Muscle layer of colon (tissue), 2 donors: ENCODE results near the gene PSMD8.

Source experiments
- H3K27ac ChIP-seq: one replicate; pipeline ENCODE4 v1.7.0; 2013; ENCODE audit warnings: low read depth, mild to moderate bottlenecking, low read length, moderate library complexity
- H3K27me3 ChIP-seq, 2 donors: one replicate each; pipeline ENCODE4 v1.7.0; 2013; ENCODE audit warnings: low read length in 2 of 2, mild to moderate bottlenecking in 2 of 2; ENCODE audit not compliant: insufficient read depth in 2 of 2, control insufficient read depth in 1 of 2
- H3K36me3 ChIP-seq: one replicate; pipeline ENCODE4 v1.7.0; 2013; ENCODE audit warnings: mild to moderate bottlenecking, low read length; ENCODE audit not compliant: insufficient read depth
- H3K4me1 ChIP-seq: one replicate; pipeline ENCODE4 v1.7.0; 2013; ENCODE audit warnings: mild to moderate bottlenecking, low read length; ENCODE audit not compliant: insufficient read depth
- H3K4me3 ChIP-seq, 2 donors: one replicate each; pipeline ENCODE4 v1.7.0; 2013; ENCODE audit warnings: low read length in 2 of 2, low read depth in 1 of 2, mild to moderate bottlenecking in 1 of 2, moderate library complexity in 1 of 2
- H3K9ac ChIP-seq: one replicate; pipeline ENCODE4 v1.7.0; 2013; ENCODE audit warnings: low read length
- H3K9me3 ChIP-seq: one replicate; pipeline ENCODE4 v1.7.0; 2013; ENCODE audit warnings: mild to moderate bottlenecking, low read length
- donor health status: abdominal sarcoma.
- donor health status: Adenocarcinoma of cecum.

PSMD8 gene

DNA sequence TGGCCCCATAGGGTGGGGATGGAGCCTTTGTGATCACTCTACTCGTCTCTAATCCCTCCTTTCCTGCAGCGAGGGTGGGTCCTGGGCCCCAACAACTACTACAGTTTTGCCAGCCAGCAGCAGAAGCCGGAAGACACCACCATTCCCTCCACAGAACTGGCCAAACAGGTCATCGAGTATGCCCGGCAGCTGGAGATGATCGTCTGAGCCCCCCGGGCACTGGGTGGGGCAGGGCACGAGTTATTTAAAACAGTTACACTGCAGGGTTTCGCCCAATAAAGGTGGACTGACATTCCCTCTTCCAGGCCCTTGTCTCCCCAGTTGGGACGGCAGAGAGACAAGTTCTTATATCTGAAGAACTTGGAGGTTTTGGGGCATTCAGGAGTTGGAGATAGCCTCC is 8.8 kb downstream of the PSMD8 start:
- no peak overlapping the region for H3K4me3 ChIP-seq
- H3K4me1 ChIP-seq: peaks cover 9% of the 10 kb centered on the region
- peaks cover 15 to 54% of the 10 kb centered on the region in 2 donors for H3K27me3 ChIP-seq
- peaks cover 66% of the 10 kb centered on the region for H3K36me3 ChIP-seq
- H3K27ac ChIP-seq: no peak overlapping the region
- no peak overlapping the region for H3K9ac ChIP-seq
- H3K9me3 ChIP-seq: no peaks in the 10 kb centered on the region

DNA sequence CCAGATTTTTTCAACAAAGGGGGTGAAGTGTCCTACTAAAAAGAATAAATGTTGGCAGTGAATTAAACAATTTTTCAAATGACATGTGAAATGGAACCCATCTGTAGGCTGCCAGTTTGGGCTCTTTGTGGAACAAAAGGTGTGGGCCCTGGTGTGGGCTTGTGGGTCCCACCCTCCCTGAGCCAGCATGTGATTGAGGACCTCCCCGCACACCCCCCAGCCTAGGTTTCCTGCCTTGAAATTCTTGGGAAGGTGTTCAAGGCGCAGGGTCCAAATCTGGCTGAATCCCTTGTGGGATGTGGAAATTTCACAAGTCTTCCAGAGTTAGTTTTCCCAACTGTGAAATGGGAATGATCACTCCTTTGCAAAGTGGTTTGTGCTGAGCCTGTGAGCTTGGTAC is 9.4 kb downstream of the PSMD8 start:
- Histone ChIP-seq H3K4me3 (no peak overlapping the region), H3K27me3 (peaks cover 16 to 58% of the 10 kb centered on the region in 2 donors), H3K9me3 (no peaks in the 10 kb centered on the region), H3K36me3 (peaks cover 63% of the 10 kb centered on the region), H3K4me1 (peaks cover 12% of the 10 kb centered on the region), H3K27ac (no peak overlapping the region), H3K9ac (no peak overlapping the region)

DNA sequence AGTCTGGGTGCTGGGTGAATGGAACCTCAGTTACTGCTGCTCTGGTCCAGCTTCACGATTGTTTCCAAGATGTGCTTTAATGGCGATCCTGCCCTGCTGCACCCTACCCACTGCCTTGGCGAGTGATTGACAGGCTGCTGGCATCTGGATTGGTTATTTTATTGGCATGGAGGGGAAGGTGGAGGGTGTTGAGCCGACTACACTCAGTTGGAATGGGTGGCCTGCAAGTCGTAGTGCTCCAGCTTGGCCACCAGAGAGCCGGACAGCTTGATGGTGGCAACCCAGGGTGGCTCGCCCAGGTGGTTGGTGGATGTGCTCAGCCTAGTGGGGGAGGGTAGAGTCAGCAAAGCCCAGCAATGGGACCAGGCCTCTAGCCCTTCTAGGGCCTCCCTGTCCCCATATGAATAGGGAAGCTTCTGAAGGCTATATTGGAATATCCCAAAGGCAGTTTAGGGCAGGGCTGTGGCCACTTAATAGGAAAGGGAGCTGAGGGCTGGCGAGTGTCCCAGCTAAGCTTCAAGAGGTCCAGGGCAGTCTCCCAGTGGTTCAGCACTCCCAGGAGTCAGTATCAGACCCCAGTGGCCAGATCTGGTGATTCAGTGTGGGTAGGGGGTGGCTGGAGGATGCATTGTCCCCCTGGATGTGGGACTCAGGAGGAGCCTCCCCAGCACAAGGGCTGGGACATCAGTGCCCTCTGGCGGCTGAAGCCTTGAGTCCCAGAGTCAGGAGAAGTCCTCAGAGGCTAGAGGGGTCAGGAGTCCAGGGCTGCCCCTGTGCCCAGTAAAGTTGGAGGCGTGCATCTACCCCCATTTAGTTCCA is 10.0 kb downstream of the PSMD8 start:
- Histone ChIP-seq H3K9me3 (no peaks in the 10 kb centered on the region), H3K4me3 (no peak overlapping the region), H3K27me3 (peaks cover 21 to 64% of the 10 kb centered on the region in 2 donors), H3K27ac (no peak overlapping the region), H3K4me1 (peaks cover 15% of the 10 kb centered on the region), H3K9ac (no peak overlapping the region), H3K36me3 (peaks cover 56% of the 10 kb centered on the region)

DNA sequence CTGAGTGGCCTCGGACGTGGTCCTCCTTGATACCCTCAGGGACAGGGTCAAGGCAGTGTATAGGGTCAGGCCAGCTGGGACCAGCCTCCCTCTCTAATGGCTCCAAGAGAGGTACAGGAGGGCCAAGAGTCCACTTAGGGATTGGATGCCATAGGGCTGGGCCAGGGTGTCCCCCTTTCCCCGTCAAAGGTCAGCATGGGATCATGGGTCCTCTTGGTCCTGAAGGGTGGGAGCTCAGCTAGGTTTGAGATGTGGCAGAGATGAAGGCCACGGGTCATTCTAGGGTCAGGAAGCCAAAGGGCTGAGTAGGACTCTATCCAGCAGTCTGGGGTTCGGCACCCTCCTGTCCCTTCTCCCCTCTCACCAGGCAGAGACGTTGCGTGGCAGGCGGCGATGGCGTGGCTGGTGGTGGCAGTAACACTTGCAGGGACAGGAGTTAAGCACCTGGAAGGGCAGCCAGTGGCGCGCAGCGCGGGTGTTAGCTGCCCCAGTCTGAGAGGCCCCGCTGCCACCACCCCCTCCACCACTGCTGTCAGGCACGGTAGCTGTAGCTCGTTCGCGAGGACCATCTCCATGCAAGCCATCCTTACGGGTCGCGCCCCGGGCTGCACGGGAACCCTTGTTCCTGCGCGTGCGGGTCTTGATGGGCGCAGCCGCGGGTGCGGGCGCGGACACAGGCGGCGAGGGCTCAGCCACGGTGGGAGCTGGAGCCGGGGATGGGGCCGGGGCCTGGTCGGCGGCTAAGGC is 10.9 kb downstream of the PSMD8 start:
- H3K27ac ChIP-seq: no peak overlapping the region
- H3K4me1 ChIP-seq: peaks cover 15% of the 10 kb centered on the region
- H3K4me3 ChIP-seq: no peak overlapping the region
- H3K9me3 ChIP-seq: no peaks in the 10 kb centered on the region
- no peak overlapping the region for H3K9ac ChIP-seq
- peaks cover 21 to 64% of the 10 kb centered on the region in 2 donors for H3K27me3 ChIP-seq
- peaks cover 51% of the 10 kb centered on the region for H3K36me3 ChIP-seq

DNA sequence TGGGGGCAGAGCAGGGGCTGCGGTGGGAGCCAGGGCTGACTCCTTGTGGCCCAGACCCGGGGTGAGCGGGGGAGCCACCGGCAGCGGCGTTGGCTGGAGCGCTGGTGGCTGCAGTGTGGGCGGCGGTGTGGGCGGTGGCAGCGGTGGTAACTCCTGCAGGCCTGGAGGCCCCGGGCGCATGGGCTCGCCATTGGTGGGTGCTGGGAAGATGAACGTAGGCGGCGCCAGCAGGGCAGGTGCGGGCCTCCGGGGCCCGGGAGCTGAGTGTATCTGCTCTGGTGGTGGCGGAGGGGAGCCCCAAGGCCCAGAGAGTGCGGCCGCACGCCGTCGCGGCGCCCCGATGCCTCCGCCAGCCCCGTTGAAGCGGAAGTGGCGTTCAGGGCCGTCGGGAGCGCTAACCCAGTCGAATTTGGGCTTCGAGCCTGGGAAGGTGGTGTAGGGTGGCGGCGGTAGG is 11.5 kb downstream of the PSMD8 start:
- H3K4me3 ChIP-seq: no peak overlapping the region
- H3K9ac ChIP-seq: no peak overlapping the region
- peaks cover 15% of the 10 kb centered on the region for H3K4me1 ChIP-seq
- H3K36me3 ChIP-seq: peaks cover 45% of the 10 kb centered on the region
- no peak overlapping the region for H3K27ac ChIP-seq
- peaks cover 21 to 64% of the 10 kb centered on the region in 2 donors for H3K27me3 ChIP-seq
- no peaks in the 10 kb centered on the region for H3K9me3 ChIP-seq

DNA sequence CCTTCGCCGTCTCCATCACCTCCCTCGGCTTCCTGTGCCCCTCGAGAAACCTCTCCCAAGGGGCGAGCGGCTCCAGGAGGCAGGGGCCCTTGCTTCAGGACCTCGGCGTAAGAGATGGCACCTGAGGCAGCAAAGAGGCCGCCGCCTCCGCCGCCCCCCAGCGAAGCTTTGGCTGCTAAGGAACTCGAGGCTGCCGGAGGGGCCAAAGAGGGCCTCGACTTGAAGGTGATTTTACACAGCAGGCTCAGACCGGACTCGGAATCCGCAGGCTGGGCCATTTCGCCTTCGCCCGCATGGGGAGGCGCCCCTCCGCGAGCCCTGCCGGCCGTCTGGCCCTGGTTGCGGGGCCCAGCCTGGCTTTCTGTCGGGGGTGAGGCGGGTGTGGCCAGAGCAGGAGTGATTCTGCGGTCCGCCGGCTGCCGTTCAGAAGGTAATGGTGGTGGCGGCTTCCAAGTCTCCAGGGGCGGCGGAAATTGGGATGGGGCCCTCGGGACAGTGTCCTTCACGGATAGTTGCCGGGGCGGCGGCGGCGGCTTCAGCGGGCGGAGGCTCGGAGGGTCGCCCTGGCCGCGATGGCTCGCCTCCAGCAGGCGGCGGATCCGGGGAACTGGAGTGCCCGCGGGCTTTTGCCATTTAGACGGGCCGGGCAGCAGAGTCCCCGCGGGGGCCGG is 12.1 kb downstream of the PSMD8 start:
- Histone ChIP-seq H3K27me3 (peaks cover 21 to 64% of the 10 kb centered on the region in 2 donors), H3K4me1 (peaks cover 15% of the 10 kb centered on the region), H3K36me3 (peaks cover 39% of the 10 kb centered on the region), H3K4me3 (no peak overlapping the region), H3K27ac (no peak overlapping the region), H3K9ac (no peak overlapping the region), H3K9me3 (no peaks in the 10 kb centered on the region)

DNA sequence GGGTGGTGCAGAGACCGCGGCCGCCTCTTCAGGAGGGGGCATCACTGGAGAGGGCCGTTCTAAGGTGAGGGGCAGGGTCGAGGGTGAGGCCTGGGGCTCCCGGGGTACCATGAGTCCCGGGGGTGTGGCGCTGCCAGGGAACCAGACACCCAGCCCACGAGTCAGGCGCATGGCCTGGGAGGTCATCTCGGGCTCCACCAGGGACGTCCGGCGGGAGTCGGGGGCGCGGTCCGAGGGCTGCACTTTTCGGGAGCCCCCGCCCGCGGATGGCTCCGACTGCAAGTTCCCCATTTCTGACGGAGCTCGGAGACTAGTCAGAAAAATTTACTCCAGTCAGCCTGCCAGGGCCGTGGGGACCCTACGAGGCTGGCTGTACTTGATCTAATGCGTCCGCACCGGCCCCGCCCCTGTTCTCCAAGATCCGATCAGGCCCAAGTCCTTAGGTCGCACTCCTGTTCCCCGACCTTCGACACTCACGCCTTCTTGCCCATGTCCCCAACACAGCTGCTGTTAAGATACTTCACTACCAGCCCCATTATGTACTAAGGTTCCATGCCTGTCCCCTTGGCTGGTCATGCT is 12.7 kb downstream of the PSMD8 start:
- H3K4me1 ChIP-seq: peaks cover 15% of the 10 kb centered on the region
- no peak overlapping the region for H3K27ac ChIP-seq
- no peaks in the 10 kb centered on the region for H3K9me3 ChIP-seq
- H3K4me3 ChIP-seq: peak overlapping the region; percentile 6 to 66
- H3K27me3 ChIP-seq: peaks cover 21 to 59% of the 10 kb centered on the region in 2 donors
- peaks cover 33% of the 10 kb centered on the region for H3K36me3 ChIP-seq
- H3K9ac ChIP-seq: no peak overlapping the region

DNA sequence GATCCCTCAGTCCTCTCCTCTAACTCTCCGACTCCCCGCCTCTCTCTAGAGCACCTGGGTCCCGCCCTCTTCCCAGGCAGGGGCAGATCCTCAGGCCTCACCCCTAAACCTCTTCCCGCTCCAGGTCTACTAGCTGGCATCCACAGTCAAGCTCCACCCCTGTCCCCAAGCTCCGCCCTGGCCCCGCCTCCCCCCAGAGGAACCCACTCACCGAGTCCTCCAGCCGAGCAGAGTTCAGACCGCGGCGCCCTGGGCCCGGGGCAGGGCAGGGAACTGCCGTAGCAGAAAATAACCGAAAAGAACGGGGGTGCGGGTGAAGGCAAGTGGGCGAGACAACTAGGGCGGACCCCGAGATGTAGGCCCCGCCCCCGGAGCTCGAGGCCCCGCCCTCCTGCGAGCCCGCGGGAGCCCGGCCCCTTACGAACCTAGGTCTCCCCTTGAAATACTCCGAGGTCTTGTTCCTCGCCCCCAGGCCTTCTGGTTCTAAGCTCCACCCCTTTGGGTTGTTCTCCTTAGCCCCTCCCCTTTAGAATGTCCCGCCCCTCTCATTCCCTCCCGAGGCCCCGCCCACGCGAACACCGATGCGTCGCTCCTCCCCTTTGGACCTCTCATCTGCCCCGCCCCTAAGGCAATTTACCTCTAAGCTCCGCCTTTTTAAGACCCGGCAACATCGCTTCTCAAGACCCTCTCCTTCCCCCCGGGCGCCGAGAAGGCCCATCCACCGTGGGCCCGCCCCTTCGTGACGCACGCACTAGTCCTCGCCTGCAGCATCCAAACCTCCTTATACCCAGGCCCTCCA is 13.4 kb downstream of the PSMD8 start, which contains the start of gene GGN:
Gene GGN, minus strand, starts transcription at position 485 of the 799 bp plus-strand sequence. CDS start 773 bp downstream, outside the sequence.
- Histone ChIP-seq H3K4me3 (peak within 1 kb of the TSS; percentile 6 to 66), H3K36me3 (peaks cover 26% of the 10 kb centered on the region), H3K9me3 (no peaks in the 10 kb centered on the region), H3K4me1 (peaks cover 15% of the 10 kb centered on the region), H3K9ac (no peak within 1 kb of the TSS), H3K27ac (no peak within 1 kb of the TSS), H3K27me3 (peaks cover 21 to 53% of the 10 kb centered on the region in 2 donors)

DNA sequence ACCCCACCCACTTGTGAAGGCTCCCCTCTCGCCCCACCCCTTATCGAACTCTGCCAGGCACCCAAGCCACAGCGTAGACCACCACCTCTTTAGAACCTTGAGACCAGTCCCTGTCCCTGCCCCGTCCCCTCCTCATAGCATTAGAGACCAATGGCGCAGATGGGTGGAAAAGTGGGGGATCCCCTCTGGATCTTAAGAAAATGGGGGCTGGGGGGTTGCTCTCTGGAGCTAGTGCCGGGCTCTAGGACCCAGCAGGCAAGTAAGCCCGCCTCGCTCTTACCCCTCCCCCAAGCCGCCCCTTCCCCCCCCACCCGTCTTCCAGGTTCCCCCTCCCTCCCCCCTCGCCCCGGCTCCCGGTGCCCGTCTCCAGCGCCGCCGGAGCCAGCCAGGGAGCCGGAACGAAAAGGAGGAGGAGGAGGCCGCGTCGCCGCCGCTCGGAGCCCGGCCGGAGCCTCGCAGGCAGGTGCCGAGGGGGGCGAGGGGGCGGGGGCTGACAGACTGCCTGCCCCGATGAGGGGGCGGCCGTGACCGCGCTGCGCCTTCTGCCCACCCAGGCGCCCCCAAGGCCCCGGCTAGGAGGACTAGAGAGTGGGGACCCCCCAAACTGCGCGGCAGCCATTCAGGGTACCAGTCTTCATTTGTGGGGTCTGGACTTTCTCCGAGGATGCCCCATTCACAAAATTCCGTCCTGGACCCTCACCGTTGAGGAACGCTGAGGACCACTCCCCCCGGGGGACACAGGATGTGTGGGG is 14.2 kb downstream of the PSMD8 start, which contains the start of gene SPRED3:
Gene SPRED3, plus strand, starts transcription at position 349 of the 752 bp plus-strand sequence. CDS start 1,606 bp downstream, outside the sequence.
- Histone ChIP-seq H3K36me3 (peaks cover 18% of the 10 kb centered on the region), H3K27ac (no peak within 1 kb of the TSS), H3K4me1 (peaks cover 15% of the 10 kb centered on the region), H3K9me3 (no peaks in the 10 kb centered on the region), H3K27me3 (peaks cover 22 to 53% of the 10 kb centered on the region in 2 donors), H3K9ac (no peak within 1 kb of the TSS), H3K4me3 (peak within 1 kb of the TSS; percentile 6 to 66)
